ENCODE results near the gene WNT7B. TPM values are rescaled to one million over a fixed set of nuclear protein-coding genes. Genes with fewer than 3 reads are reported as not detected.

WNT7B gene
- polyA plus RNA-seq, 1 donor = 0.10 TPM

DNA sequence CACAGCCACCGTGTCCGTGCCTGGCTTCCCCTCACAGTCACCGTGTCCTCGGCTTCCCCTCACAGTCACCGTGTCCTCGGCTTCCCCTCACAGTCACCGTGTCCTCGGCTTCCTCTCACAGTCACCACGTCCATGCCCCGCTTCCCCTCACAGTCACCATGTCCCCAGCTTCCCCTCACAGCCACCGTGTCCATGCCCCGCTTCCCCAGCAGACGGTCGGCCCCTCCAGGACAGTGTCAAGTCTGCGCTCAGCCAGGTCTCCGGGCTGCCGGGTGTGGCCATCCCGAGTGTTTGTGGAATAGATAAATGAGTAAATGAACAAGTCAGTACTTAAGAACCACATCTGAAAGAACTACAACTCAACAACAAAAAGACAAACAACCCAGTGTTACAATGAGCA is 23.8 kb downstream of the WNT7B start:
- no peak for DNase-seq (ENCODE audit: low read depth)

DNA sequence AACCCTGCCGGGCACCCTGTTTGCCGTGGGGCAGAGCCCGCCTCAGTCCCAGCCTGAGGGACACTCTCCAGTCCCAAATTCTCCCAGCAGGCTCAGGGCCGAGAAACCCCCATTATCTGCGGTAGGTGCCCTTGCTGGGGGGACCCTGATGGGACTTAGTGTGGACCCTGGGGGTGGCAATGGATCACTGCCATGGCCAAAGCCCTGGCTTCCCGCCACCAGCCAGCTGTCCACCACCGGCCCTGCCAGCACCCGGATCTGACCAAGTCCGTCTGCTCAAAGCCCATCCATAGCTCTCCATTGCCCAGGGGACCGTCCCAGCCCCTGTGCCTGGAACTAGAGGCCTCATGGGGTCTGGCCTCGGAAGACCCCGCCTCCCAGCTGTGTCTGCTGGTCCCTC is 24.4 kb downstream of the WNT7B start:
- DNase-seq (ENCODE audit: low read depth) = no peak

DNA sequence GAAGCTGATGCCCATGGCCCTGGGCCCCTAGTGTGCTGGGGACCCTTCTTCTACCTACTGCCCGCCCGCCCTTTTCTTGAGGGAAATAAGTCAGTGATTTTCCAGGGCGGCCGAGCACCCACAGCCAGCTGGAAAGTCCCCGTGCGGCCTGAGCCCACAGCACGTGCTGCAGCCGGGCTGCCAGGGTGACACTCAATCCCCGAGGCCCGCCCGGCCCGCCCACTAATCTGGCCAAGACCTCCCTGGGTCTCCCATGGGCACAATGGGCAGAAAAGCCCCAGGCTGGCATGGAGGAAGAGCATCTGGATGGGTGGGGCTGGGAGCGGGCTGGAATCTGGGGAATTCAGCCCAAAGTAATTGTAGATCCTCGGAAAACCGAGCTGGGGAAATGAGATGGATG is 24.8 kb downstream of the WNT7B start:
- DNase-seq (ENCODE audit: low read depth) = no peak

DNA sequence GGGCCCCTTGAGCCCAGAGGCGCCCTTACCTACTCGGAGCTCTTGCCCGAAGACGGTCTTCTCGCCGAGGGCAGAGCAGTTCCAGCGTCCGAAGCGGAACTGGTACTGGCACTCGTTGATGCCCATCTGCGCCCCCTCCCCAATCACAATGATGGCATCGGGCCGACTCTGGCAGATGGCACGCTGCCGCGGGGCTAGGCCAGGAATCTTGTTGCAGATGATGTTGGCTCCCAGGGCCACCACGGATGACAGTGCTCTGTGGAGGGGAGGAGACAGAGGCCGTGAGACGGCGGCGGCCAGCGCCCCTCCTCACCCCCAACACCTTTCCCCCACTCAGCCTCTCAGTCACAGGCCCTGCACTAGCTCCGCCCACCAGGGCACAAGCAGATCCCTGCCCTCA is 27.1 kb downstream of the WNT7B start:
- no peak for DNase-seq (ENCODE audit: low read depth)

DNA sequence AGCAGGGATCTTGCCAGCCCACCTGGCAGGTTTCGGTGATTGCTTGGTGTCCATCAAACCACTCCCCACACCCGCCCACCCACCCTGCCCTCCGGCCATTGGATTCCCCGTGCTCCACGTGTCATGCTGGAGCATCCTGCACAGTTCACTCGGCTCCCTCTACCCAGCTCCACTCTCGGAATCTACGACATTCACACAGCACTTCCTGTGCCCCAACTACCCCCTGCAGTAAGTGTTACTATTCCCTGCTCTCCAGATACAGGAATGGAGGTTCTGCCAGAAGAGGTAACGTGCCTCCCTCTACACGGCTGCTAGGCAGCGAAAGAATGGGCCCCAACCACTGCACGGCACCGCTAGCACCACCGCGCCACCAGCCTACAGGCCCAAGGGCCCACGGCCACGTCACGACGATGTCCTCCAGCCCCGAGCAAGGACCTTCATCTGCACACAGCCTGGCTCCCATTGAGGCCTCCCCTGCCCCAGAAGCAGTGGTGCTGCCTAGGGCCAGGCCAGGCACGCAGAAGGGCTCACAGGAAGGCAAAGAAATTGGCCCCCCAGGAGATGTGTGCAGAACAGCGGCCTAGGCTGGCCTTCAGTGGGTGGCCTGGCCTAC is 27.6 kb downstream of the WNT7B start:
- DNase-seq (ENCODE audit: low read depth) = no peak

DNA sequence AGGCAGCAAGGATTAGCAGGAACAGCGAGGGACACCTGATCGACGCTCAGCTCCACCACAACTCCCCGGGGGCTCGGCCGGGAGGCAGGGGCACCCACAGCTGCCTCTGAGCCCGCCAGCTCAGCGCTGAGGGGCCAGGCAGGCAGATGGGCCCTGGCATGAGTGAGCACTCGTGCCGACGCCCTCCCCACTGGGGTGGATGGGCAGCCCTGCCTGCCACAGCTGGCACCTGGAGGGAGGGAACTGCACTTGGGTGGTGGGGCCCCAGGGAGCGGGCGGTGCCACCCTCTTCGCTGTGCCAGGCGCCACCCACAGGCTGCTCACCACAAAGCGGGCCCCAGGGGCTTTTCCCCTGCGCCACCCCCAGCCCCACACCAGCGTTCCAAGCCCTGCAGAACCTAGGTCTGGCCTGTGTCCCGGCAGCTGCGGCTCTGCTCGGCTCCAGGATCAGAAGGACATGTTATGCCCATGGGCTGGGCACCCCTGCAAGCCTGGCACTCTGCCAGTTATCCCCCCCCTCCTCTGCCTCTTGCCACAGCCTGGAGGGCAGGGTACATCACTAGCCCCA is 28.8 kb downstream of the WNT7B start:
- DNase-seq (ENCODE audit: low read depth) = no peak

DNA sequence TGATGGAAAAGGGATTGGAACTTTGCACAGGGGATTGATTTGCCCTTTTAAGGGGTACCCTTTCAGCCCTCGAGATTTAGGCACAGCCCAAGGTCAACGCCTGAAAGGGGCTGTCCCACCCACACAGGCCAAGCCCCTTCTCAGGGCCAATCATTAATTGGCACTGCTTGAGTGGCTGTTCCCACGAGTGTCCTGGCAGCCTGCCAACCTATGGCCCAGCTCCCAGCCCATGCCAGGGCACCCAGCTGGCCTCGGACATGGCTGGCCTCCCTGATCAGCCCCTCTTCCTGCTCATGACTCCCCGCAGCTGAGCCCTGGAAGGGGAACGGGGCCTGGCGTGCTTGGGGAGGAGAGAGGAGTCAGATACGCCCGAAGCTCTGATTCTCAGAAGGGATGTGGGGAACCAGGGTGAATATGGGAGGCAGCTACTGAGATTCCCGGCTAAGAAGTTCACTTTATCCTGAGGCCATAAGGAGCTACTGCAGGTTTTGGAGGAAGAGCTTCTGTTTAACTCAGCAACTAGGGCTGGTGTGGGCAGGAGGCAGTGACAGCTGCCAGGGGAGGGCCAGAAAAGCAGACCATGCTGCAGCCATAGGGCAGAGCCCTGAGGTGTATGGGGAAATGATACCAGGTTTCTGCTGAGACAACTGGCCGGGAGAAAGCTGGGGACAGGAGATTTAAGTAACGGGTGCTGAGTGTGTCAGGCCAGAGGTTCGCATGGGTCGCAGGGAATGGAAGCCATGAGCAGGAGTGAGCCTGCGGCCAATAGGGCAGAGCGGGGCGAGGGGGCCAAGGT is 30.0 kb downstream of the WNT7B start:
- DNase-seq (ENCODE audit: low read depth) = no peak

DNA sequence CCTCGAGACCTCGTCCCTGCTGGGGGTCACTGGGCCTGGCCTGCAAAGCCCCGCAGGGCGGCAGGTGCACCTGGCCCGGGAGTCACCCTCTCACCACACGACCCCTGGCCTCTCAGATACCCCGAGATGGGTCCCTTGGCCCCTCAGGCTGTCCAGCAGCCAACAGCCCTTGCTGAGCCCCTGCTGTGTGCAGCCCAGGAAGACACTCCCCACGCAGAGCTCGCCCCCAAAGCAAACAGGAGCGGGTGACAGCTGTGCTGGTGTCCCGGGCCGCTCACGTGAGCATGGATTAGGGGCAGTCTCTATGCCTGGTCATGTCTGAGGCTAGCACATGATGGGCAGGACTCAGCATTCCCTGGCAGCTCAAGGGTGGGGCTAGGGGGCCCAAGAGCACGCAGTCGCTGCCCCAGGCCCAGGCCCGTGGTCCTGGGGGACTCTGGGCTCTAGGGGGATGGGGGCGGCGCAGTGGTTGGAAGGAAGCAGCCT is 31.3 kb downstream of the WNT7B start:
- no peak for DNase-seq (ENCODE audit: low read depth)

DNA sequence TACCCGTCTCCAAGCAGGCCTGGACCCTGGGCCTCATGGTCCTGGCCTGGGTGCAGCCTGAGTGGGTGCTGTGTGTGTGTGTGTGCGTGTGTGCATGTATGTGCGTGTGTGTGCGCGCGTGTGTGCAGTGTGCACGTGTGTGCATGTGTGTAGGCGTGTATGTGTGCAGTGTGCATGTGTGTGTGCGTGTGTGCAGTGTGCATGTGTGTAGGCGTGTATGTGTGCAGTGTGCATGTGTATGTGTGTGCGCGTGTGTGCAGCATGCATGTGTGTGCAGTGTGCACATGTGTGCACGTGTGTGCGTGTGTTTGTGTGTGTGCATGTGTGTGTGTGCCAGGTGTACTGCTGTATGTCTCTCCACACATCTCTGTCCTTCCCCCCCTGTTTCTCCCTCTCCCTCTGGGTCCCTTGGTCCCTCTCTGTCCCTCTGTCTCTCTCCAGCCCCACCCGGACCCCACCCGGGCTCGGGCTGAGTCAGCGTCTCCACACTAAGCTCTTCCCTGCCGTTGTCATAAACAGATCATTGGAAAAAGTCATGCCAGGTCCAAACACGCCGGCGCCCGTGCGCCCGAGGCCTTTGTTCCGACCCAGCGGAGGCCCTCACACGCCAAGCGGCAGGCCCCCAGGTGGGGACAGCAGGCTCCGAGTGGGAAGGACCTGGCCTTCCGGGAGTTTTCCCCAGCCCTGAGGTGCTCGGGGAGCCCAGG is 34.0 kb downstream of the WNT7B start:
- no peak for DNase-seq (ENCODE audit: low read depth)

DNA sequence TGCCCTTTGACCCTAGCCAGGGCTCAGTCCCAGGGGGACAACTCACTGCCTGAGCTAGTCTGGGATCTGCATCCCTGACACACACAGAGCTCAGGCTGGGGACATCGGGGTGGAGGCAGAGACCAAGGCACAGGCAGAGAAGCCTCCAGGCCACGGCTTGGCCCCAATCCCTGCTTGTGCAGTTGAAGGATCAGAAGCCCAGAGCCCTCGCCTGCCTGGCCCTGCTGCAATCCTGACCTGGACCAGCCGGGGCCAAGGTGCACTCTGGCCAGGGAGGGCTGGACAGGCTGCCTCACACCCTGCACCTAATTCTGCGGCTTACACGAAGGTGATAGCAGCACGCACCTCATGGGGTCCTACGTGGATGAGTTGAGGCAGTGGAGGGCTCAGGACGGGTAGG is 34.6 kb downstream of the WNT7B start:
- DNase-seq (ENCODE audit: low read depth) = no peak

DNA sequence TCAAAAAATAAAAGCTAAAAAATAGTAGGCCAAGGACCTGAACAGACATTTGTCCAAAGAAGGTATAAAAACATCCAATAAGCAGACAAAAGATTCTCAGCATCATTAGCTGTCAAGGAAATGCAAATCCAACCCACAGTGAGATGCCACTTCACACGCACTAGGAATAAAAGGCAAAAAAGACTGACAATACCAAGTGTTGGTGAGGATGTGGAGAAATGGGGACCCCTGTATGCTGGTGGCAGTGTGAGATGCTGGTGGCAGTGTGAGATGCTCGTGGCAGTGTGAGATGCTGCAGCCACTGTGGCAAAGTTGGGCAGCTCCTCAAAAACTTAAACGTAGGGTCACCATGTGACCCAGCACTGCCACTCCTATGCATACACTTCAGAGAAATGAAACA is 38.0 kb downstream of the WNT7B start:
- no peak for DNase-seq (ENCODE audit: low read depth)

DNA sequence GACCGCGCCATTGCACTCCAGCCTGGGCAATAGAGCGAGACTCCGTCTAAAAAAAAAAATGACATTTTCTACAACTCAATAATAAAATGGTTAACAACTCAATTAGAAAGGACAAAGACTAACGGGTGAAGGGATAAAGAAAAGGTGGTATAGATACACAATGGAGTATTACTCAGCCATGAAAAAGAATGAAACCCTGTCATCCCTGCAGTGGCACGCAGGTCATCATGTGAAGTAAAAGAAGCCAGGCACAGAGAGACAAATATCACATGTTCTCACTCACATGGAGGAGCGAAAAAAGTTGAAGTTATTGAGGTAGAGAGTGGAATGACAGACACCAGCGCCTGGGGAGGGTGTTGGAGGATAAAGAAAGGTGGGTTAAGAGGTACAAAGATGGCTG is 39.0 kb downstream of the WNT7B start:
- no peak for DNase-seq (ENCODE audit: low read depth)

DNA sequence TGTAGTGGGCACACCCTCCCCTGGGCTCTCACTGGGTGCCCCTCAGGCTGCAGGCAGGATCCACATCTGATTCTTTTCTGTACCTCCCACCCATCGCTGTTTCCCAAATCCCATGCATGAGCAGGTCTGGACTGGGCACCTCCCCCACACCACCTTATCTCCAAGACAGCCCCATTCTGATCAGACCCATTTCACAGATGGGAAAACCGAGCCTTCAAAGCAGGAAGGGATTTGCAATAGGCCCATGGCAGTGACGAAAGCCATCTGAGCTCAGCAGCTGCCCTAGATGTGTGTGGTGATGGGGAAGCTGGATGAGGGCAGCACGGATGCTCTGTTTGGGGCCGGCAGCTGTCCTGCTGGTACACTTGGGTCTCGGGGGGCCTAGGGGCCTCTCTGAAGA is 41.4 kb downstream of the WNT7B start:
- DNase-seq (ENCODE audit: low read depth) = no peak

DNA sequence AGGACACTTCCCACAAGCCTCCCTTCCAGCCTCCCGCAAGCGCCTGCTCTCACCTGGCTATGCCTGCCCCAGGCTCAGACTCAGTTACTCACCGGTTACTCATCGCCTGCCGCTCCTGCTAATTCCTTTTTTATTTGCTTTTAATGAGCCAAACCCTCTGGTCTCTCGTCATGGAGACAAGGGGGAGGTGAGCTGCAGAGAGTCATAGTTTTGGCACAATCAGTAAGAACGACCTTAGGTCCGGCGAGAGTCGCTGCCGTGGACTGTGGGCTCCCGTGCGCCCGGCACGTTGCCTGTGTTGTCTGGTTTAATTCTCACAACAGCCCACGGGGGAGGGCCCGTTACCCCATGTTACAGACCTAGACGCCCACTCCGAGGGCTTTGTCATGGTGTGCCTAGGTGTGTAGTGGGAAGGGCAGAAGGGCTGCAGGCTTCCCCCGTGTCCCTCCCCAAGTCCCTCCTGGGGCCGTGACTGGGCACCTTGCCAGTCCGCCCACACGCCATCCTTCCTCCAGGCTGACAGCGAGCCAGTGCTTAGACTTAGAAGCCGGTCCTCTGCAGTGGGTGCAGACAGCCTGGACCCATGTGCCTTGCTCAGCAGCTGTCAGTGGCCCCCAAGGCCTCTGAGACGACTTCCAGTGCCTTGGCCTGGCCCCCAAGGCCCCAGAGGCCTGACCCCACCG is 42.2 kb downstream of the WNT7B start:
- no peak for DNase-seq (ENCODE audit: low read depth)

DNA sequence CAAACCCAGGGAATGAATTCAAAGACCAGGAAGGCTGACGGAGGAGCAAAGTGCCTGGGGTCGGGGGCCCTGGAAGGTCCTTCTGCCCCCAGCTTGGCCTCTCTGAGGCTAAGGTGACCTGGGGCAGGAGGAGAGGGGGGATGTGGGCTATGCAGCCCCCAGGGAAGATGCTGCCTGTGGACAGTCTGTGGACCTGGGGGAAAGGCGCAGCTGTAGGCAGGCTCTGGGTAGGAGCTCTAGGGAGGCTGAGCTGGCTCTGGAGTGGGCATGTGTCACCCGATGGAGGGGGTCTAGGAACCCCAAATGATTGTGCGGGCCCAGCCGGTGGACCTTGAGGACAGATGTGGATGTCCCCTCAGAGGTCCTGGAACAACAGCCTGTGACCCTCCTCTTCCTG is 42.8 kb downstream of the WNT7B start:
- no peak for DNase-seq (ENCODE audit: low read depth)

DNA sequence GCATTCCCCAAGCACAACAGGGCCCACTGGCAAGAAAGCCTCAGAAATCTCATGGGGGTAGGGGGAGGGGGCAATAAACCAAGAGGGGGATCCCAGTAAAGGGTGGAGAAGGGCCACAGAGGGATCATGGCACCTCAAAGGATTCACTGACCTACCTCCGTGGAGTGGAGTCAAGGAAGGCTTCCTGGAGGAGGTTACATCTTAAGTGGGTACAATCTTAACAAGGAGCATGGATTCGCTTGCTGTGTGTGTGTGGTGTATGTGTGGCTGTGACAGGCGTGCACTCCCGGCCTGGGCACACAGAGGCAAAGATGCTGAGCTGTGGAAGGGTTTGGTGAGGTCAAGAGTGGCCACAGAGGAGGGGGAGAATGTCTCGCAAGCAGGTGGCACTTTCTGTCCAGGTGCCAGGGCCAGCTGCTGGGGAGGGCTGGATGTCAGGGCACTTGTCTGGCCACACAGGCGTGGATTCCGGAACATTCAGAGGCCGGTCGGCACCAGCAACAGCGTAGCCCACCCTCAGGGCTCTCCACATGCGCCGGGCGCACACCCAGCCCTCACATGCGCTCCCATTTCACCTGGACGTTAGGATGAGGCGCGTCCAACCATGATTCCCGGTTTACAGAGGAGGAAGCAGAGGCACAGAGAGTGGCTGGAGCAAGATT is 43.3 kb downstream of the WNT7B start:
- no peak for DNase-seq (ENCODE audit: low read depth)

DNA sequence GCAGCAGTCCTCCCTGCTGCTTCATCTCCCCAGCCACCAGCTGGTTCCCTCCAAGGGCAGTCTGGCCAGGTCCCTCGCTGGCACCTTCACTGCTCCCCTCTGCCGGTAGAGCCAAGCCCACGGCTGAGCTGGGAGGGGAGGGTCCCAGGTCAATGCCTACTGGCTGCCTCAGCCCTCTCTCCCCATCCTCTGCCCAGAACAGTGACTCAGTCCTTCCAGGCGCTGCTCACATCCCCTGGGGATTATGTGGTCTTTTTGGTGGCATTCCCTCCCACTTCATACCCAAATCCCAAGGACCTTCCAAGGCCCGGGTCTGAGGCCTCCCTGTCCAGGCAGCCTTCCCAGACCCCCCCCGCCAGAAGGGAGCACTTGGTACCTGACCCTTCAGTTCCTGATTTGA is 44.9 kb downstream of the WNT7B start:
- no peak for DNase-seq (ENCODE audit: low read depth)

DNA sequence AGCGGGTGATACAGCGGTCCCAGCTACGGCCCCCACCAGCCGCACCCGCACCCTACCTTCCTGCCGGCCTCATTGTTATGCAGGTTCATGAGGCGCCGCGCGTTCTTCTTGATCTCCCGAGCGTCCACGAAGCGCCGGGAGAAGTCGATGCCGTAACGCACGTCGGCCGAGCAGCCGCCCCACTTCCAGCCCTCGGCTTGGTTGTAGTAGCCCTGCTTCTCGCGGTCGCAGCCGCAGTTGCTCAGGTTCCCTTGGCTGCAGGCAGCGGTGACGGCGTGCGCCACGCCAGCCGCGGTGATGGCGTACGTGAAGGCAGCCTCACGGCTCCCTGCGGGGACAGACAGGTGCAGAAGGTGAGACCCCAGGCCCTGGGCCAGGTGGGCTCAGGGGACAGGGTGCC is 45.9 kb downstream of the WNT7B start:
- no peak for DNase-seq (ENCODE audit: low read depth)

DNA sequence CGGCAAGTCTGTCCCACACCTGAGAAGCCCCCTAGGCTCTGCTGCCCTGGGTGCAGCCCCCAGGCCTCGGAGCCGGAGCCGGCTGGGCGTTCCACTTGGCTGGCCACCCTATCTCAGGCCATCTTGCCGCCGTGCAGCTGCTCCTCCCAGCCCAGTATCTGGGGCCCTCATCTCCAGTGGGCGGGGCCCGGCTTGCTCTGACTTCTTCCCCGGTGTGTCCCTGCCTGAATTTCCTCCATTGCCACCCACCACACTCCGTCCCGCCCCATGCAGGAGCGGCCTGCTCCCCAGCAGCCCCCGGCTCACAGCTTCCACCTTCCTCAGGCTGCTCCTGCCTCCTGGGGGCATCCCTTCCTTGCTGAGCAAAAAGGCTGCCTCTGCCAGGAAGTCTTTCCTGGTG is 46.6 kb downstream of the WNT7B start:
- DNase-seq (ENCODE audit: low read depth) = no peak

DNA sequence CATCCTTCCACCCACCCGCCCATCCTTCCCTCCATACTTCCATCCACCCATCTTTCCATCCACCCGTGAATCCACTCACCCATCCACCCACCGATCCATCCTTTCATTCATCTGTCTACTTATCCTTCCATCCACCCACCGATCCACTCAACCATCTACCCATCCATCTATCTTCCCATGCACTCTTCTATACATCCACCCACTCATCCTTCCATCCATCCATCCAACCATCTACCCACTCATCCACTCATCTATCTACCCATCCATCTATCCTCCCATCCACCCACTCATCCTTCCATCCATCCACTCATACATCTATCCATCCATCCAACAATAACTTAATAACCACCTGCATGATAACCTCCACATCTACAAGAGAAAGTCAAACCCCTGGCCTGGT is 47.3 kb downstream of the WNT7B start:
- no peak for DNase-seq (ENCODE audit: low read depth)

DNA sequence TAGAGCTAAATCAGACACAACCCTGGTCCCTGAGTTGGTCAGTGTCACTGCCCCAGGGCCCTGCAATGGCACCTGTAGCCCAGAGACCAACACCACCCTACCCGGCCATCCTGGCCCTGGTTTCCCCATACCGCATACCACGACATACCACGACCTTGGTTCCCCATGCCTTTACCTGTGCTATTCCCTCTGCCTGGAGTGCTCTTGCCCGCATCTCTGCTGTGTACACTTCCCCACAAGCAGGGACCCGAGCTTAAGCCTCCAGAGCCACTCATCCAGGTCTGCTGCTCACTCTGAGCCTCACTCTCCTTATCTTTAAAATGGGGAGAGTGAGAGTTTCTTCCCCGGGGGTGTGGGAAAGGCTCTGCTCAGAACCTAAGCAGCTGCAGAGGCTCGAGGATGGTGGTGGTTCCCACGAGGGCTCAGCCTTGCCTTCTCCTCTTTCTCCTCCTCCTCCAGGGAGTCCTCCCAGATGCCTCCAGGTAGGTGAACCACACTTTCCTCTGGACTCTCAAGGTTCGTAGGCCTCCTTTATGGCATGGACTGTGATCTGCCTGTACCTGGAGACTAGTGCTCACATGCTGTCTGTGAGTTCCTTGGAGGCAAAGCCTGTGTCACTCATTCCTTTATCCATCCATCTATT is 48.1 kb downstream of the WNT7B start:
- DNase-seq (ENCODE audit: low read depth) = no peak
